Epithelial cell of proximal tubule (primary cell): ENCODE data around the gene WDR33. TPM values are rescaled to one million over a fixed set of nuclear protein-coding genes. Genes with fewer than 3 reads are reported as not detected.

Experiments
- DNase-seq: peaks from one replicate; pipeline ENCODE4 v3.0.0-alpha.2; 2011; ENCODE audit warnings: low read depth
- H3K4me3 ChIP-seq: 2 replicates; pipeline ENCODE4 v1.5.1; 2011; ENCODE audit warnings: low read depth, mild to moderate bottlenecking, low read length
- CTCF ChIP-seq: conservative IDR thresholded peaks from 2 replicates; pipeline ENCODE4 v1.5.1; 2012; ENCODE audit warnings: low read depth, mild to moderate bottlenecking, low read length
- total RNA-seq: library from RNA; depleted of rRNA; stranded (reverse); fragments of >200 nt; gene quantifications from 2 replicates; pipeline ENCODE4 v1.2.3, GENCODE V29; 2015

WDR33 gene
- total RNA-seq, 1 donor from 2014 or later = 12.3 TPM

DNA sequence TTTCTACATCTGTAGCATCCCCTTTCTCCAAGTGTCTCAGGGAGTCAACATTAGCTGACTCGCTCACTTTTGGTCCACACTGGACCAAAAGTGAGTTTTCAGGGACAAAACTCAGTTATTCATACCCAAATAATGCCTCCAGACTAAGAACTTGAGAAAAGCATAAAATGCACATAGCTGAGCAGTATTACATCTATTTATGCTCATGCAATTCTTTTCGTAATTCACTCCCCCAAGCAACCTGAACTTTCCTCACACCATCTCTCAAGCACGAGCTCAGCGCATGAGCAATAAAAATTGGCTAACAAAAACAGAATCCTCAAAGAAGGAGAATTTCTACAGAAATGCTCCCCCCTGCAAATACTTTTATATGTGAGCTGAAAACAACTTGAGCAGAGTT, 92.7 kb downstream of the WDR33 start:
- no peak for TF ChIP-seq CTCF
- DNase-seq = no peak
- H3K4me3 ChIP-seq = no peak overlapping the region

- no peak for TF ChIP-seq CTCF
- H3K4me3 ChIP-seq = no peak overlapping the region
- no peak for DNase-seq
Observed at GRCh38 chr2:127715778-127716449, 95.1 kb downstream of the WDR33 start.

- no peak for TF ChIP-seq CTCF
- H3K4me3 ChIP-seq = no peak overlapping the region
- no peak for DNase-seq
Observed at GRCh38 chr2:127713562-127713961, 97.4 kb downstream of the WDR33 start.

DNA sequence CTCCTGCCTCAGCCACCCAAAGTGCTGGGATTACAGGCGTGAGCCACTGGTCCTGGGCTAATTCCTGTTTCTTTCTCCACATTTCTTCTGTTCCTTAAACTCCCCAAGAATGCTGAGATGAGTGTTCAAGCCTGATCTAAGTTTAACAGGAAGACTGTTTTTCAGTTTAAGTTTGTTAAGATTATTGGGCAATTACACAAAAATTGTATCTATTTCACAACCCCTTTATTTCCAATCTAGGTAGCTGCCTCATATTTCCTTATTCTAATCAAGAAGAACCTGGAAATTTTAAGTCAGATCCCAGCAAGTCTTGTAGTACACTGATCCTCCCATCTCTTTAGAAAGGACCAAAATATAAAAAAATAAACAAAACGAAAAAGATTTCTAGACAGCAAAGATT, 98.0 kb downstream of the WDR33 start:
- DNase-seq = no peak
- no peak for TF ChIP-seq CTCF
- no peak overlapping the region for H3K4me3 ChIP-seq

GRCh38 chr2:127709336-127709735, 101.6 kb downstream of the WDR33 start:
- no peak overlapping the region for H3K4me3 ChIP-seq
- no peak for DNase-seq
- no peak for TF ChIP-seq CTCF

DNA sequence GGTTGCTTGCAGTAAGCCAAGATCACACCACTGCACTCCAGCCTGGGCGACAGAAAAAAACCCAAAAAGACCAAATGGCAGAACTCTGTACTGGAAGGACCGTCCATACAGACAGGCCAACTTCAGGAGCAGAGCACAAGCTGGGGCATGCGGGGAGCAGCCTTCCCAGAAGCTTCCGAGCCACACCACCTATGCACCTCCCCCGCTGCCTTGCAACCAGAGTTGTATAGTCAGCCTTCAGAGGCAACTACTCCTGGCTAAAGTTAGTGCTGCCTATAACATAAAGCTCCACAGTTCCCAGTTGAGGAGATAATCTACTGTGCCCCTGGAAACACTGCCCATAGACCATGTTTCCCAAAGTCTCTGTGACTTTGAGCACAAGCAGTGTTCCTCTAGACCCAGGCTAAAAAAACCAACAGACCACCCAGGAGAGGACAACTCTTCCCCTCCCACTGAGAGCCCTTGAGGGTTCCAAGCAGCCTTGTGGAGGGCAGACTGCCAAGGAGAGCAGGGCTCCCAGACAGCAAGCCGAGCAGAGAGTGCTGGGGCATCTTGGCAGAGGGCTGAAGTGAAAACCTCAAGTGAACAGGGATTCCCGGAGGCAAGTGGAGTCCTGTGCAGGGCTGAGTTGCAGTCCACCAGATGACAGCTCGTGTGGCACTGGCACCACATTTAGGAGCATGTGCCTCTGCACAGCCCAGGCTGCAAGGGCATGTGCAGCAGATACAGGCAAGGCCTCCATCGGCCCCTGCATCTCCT, 102.9 kb downstream of the WDR33 start:
- TF ChIP-seq CTCF = no peak
- no peak overlapping the region for H3K4me3 ChIP-seq
- no peak for DNase-seq
